Measurements from ENCODE around the gene TBC1D16.
"Not testable (repeated sequence)": the region's sequence is repeated elsewhere in the genome, so short reads cannot be mapped to it uniquely, and the experiment has no call there.

Gene TBC1D16

GRCh38 chr17:80055597-80055996 is 19.9 kb upstream of the TBC1D16 start:
- H3K4me3 ChIP-seq (ENCODE audit: control insufficient read depth, low read depth, low read length) = no peak overlapping the region

GRCh38 chr17:80053102-80053501 is 17.4 kb upstream of the TBC1D16 start:
- no peak overlapping the region for H3K4me3 ChIP-seq (ENCODE audit: control insufficient read depth, low read depth, low read length)
- TF ChIP-seq CTCF (conservative IDR thresholded peaks at IDR 0.05; ENCODE audit: control insufficient read depth, insufficient read depth, low read depth, low read length) = no peak
- DNase-seq (ENCODE audit: low read depth) = no peak

More at GRCh38 chr17:80055597-80055996, 19.9 kb upstream of the TBC1D16 start:
- no peak for TF ChIP-seq CTCF (conservative IDR thresholded peaks at IDR 0.05; ENCODE audit: control insufficient read depth, insufficient read depth, low read depth, low read length)
- DNase-seq (ENCODE audit: low read depth) = no peak

GRCh38 chr17:80051681-80052080 is 16.0 kb upstream of the TBC1D16 start:
- TF ChIP-seq CTCF (conservative IDR thresholded peaks at IDR 0.05; ENCODE audit: control insufficient read depth, insufficient read depth, low read depth, low read length) = no peak
- no peak overlapping the region for H3K4me3 ChIP-seq (ENCODE audit: control insufficient read depth, low read depth, low read length)
- no peak for DNase-seq (ENCODE audit: low read depth)

GRCh38 chr17:80050706-80051105 is 15.0 kb upstream of the TBC1D16 start:
- no peak overlapping the region for H3K4me3 ChIP-seq (ENCODE audit: control insufficient read depth, low read depth, low read length)
- TF ChIP-seq CTCF (conservative IDR thresholded peaks at IDR 0.05; ENCODE audit: control insufficient read depth, insufficient read depth, low read depth, low read length) = no peak
- DNase-seq (ENCODE audit: low read depth) = no peak

- no peak for DNase-seq (ENCODE audit: low read depth)
- no peak for TF ChIP-seq CTCF (conservative IDR thresholded peaks at IDR 0.05; ENCODE audit: control insufficient read depth, insufficient read depth, low read depth, low read length)
- no peak overlapping the region for H3K4me3 ChIP-seq (ENCODE audit: control insufficient read depth, low read depth, low read length)
These were observed 14.3 kb upstream of the TBC1D16 start for GRCh38 chr17:80049986-80050385.

GRCh38 chr17:80047176-80047575 is 11.5 kb upstream of the TBC1D16 start:
- no peak overlapping the region for H3K4me3 ChIP-seq (ENCODE audit: control insufficient read depth, low read depth, low read length)
- TF ChIP-seq CTCF (conservative IDR thresholded peaks at IDR 0.05; ENCODE audit: control insufficient read depth, insufficient read depth, low read depth, low read length) = no peak
- DNase-seq (ENCODE audit: low read depth) = no peak

- not testable (repeated sequence) for DNase-seq (ENCODE audit: low read depth)
These were observed 11.0 kb upstream of the TBC1D16 start for GRCh38 chr17:80046709-80047108.

More at GRCh38 chr17:80046709-80047108, 11.0 kb upstream of the TBC1D16 start:
- H3K4me3 ChIP-seq (ENCODE audit: control insufficient read depth, low read depth, low read length) = not testable (repeated sequence)

All from fibroblast of mammary gland (primary cell).